ENCODE measurements around the gene HOXC11.

The HOXC11 gene

DNA sequence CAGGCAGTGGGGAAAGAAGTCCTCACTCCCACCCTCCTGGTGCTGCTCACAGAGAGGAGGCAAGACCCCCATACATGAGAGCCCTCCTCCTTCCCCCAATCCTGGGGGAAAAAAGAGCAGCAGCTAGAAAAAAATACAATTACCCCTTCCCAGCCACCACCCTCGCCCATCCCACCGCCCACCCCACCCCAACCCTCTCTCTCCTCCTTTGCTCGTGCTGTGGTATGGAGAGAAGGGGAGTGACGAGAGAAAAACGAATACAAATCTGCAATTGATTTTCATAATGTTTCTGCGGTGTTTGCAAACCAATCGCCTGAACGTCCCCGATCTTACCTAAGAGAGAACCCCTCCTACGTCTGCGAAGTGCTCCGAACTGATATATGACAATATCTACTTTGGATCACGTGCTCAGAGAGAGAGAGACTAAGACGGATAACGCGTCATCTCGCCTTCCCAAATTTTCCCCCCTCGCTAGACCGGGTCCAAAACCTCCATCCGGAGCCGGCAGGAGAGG, at the start of gene HOXC11:
Gene HOXC11 (plus strand): TSS at position 405 of the 514 bp plus-strand sequence. CDS start 116 bp downstream, outside the sequence.
- no peak for DNase-seq (ENCODE audit: low read depth)

GRCh38 chr12:53924521-53925405, 48.2 kb upstream of the HOXC11 start:
- no peak for DNase-seq (ENCODE audit: low read depth)

DNA sequence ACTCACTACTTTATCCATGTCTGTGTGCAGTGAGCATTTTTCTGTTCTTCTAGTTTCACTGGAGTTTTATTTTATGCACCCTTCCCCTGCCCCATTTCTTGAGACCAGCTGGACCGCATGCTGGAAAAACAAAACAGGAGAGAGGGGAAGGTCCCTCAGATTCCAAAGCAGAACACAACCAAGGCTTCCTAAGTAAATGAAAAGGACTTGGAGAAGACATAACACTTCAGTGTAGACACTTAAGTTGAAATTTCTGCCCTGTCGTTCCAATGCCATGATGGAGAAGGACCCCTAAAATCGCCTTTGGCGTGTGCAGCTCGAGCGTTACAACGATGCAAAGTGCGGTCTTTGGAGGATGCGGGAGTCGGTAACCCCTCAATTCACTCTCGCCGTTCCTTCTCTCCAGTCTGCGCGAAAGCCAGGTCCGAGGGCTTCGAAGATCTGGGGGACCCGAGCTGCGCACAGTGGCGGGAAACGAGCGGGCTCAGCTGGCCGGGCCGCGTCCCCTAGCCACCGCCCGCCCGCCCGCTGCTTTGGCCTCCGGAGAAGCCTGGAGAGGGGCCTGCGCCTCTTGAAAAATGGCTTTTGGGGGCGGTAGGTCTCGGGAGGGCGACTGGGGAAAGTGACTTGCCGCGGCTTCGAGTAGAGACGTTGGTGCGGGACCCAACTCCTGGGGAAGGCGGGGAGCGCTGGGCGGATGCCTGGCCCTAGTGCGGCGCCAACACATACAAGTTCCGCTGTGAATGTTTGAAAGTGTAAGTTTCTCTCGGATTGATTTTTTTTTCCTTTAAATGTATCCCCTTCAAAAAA, 45.5 kb upstream of the HOXC11 start:
- DNase-seq (ENCODE audit: low read depth) = no peak

DNA sequence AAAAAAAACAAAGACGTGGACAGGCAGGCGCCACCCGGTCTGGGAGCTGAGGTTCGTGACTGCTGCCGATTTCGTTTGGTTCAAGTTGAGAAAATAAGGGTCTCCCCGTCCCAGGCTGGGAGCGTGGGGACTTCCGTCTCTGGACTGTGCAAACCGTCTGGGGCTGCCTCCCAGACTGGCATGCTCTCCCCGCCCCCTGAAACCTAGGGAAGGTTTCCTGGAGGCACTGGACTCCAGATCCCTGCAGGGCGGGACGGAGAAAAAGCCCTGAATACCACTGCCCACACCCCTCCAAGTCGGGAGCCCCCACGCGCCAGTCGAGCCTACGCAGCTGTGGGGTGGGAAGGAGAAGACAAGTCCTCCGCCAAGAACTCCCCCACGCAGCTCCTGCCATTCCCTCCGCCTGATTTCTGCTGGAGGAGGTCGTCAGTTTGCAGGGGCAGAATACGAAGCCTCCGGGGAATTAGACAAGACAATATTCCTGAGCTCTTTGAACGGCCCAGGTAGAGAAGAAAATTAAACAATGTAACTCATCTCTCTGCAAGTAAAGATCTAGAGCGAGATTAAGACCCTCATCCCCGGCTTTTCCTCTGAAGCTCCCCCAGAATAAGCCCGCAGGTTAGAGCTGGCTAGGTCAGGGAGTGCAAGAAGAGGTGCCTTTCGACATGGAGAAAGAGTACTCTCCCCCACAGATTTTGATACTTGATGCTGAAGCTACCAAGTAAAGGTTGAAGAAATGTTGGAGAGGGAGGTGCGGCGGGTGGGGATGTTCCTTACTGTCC, 44.7 kb upstream of the HOXC11 start:
- no peak for DNase-seq (ENCODE audit: low read depth)

DNA sequence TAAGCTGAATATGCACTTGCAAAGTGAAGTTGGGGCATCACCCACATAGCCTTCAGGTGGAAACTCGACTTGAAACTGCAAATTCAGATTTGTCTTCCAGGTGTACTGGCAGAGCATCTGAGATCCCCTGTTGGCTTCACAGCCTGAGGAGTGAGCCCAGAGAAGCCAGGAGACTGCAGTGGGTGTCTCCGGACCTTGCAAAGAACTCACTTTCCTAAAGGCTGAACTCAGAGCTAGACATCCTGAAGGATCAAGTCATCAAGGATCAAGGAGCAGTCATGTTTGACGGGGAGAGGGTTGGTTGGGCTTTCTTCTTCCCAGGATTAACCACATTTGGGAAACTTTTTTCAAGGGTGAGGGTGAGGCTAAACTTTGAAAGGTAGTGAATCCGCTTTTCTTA, 43.4 kb upstream of the HOXC11 start:
- no peak for DNase-seq (ENCODE audit: low read depth)

GRCh38 chr12:53930591-53931255, 42.2 kb upstream of the HOXC11 start:
- no peak for DNase-seq (ENCODE audit: low read depth)

- DNase-seq (ENCODE audit: low read depth) = no peak
Measured at GRCh38 chr12:53931844-53932581, 40.9 kb upstream of the HOXC11 start.

GRCh38 chr12:53932915-53933314, 40.0 kb upstream of the HOXC11 start:
- no peak for DNase-seq (ENCODE audit: low read depth)

DNA sequence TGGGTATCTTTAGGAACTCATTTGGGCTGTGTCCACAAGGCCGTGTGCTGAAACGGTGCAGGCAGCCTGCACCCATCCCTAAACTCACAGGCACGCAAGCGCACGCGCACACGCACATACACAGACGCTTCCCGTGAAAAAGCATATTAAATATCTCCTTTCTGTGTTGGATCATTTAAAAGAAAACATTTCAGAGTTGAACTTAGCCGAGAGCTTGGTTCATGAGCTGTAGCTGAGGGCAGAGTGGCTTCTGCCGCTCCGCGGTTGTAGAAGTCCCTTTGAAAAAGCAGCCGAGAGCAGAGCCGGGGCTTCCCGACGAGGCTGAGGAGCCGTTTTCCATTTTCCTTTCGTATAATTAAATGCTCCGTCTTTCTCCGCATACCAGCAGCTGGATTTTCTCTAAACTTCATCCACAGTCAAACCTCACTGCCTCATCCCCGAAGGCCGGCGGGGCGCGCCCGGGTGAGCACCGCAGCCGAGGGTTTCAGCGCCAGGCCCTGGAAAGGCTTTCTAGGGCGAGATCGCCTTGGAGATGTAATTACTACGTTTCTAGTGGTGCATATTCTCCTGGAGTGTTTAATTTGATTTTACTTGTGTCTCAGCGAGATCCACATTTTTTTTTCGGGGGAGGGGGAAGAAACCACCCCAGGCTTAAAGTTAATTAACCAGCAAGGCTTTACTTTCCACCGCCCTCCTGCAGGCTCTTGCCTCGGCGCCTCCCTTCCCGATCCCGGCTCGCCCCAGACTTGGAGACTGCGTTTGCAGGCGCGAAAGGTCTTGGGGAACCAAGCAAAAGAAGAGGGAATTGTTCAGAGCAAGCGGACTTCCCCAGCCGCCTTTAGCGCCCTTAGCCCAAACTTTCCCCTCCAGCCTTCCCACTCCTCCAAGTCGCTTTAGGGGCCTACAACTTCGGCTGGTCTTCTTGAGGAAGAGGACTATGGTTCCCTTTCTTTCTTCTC, 37.3 kb upstream of the HOXC11 start:
- DNase-seq (ENCODE audit: low read depth) = no peak

DNA sequence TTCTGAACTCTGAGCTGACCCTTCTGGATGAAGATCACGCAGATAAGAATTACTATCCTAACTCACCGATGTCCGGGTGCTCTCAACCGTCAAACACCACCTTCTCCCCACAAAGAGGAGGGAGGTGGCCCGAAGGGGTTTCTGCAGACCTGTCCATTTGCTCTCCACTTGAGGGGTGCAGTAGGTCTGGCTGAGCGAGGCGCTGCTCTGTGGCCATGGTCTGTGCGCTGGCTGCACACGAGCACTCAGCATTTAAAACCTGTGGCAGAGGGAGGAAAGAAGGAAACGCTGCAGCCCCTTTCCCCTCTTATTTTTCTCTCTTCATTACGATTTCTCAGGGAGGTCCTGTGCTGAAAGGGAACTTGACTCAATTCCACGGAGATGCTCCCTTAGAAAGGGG, 35.8 kb upstream of the HOXC11 start:
- no peak for DNase-seq (ENCODE audit: low read depth)

GRCh38 chr12:53937596-53938325, 35.2 kb upstream of the HOXC11 start:
- DNase-seq (ENCODE audit: low read depth) = no peak

DNA sequence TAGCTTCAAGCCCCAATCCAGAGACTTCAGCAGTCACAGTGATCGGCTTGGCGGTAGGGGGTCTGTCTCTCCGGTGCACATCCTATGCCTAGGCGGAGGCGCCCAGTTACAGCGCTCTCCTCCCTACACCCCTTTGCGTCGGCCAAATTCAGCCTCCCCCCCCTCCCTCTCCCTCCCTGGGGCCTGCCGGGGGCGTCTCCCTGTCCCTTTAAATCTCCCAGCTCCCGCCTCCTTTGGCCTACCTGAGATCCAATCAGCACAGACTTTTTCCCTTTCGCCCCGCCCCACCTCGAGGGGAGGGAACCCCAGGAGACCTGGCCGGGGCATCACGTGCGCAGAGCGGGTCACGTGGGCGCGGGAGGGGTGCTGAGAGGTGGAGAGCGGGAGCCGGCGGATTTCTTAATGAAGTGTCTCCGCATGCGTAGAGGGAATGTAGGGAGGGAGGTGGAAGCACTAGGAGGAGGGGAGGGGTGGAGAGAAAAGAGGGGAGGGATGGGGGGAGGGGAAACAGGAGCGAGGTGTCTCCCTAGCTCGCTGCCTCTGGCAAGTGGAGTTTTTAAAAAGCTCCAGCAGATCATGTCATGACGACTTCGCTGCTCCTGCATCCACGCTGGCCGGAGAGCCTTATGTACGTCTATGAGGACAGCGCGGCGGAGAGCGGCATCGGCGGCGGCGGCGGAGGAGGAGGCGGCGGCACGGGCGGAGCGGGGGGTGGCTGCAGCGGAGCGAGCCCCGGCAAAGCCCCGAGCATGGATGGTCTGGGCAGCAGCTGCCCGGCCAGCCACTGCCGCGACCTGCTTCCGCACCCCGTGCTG, 34.4 kb upstream of the HOXC11 start, which contains the start of gene HOXC13:
Gene HOXC13 (plus strand): TSS at position 506 of the 815 bp plus-strand sequence. CDS start 76 bp downstream, at position 582.
- DNase-seq (ENCODE audit: low read depth) = peak; percentile 71

DNA sequence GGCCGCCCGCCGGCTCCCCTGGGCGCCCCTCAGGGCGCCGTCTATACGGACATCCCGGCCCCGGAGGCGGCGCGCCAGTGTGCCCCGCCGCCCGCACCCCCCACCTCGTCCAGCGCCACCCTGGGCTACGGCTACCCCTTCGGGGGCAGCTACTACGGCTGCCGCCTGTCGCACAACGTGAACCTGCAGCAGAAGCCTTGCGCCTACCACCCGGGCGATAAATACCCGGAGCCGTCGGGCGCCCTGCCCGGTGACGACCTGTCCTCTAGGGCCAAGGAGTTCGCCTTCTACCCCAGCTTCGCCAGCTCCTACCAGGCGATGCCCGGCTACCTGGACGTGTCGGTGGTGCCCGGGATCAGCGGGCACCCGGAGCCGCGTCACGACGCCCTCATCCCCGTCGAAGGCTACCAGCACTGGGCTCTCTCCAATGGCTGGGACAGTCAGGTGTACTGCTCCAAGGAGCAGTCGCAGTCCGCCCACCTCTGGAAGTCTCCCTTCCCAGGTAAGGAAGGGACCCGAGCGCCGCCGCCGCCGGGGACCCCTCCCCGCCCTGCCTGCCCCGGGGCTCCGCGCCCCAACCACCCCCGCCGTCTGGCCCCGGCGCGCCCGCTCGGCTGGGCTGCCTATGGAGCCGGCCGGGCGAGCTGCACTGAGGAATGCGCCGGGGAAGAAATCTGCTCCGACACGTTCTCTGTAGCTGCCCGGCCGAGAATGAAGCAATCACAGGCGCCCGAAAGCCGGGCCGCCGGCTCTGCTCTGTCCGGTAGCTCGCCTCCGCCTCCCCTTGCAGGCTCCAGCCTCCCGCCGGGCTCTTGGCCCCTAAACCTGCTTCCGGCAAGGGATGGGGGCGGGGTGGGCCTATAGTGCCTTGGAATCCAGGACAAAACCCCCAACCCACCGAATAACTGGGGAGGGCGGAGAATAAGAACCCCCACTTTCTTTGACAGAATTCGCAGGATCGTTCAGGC, 33.5 kb upstream of the HOXC11 start:
- peak; percentile 9 for DNase-seq (ENCODE audit: low read depth)

DNA sequence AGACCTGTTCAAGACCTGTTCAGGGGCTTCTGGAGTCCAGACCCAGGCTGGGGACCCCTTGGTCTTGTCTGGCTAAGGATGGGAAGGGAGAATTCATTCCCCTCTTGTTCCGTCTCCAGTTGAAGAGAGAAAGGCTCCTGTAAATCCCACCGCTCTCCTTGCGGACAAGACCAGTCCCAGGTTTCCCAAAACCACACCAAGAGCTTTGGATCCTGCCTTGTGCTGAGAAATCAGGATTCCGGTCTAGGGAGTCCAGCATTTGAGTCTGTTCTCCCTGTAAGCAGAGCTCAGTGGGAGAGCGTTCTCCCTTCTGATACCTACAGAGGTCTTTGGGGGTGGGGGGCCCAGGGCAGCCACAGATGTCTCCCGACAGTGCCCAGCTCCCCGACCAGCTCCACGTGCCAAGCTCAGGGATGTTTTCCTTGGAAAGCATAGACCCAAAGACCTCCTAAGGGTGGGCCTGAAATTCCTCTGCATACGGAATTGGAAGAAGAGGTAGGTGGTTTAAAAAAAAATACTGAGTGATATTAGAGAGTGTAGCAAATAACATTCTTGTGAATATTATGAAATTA, 32.4 kb upstream of the HOXC11 start:
- no peak for DNase-seq (ENCODE audit: low read depth)

DNA sequence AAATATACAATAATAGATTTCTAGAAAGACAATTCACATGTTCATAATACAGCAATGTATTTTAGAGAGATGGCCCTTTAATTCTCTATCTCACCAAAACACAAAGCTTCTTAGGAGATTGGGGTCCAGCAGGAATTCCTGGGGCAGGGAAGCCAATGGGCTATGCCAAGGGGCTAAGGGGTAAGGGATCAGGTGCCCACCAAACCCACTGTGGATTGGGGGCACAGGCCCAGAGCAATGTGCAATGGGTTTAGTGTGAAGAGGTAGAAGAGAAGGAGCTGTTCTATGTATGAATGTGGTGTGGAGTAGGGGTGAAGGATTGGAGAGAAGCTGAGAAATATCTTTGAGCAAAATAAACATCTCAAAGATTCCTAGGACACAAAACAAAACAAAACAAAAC, 31.7 kb upstream of the HOXC11 start:
- DNase-seq (ENCODE audit: low read depth) = no peak

DNA sequence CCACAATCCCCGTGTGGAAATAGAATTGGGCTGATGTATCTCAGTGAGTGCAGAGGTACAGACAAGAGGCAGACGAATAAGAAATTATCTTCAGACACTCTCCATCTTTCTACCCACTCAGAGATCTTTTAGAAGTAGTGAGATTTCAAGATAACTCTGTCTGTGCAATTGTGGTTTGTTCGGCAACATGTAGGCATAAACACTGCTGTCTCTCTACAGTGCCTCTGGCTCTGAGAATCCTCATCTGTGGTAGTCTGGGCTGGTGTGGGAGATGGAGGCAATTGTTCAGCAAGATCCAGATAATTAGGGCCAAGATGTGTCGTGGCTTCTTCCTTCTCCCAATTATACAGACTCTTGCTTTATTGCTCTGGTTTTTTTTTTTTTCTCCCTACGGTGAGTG, 31.2 kb upstream of the HOXC11 start:
- no peak for DNase-seq (ENCODE audit: low read depth)

All from stromal cell of bone marrow (primary cell).